ENCODE results near the gene HTATIP2. TPM values are rescaled to one million over a fixed set of nuclear protein-coding genes. Genes with fewer than 3 reads are reported as not detected.

The HTATIP2 gene
- total RNA-seq, result 10 to 100 TPM; 44.3 to 45.7 TPM

DNA sequence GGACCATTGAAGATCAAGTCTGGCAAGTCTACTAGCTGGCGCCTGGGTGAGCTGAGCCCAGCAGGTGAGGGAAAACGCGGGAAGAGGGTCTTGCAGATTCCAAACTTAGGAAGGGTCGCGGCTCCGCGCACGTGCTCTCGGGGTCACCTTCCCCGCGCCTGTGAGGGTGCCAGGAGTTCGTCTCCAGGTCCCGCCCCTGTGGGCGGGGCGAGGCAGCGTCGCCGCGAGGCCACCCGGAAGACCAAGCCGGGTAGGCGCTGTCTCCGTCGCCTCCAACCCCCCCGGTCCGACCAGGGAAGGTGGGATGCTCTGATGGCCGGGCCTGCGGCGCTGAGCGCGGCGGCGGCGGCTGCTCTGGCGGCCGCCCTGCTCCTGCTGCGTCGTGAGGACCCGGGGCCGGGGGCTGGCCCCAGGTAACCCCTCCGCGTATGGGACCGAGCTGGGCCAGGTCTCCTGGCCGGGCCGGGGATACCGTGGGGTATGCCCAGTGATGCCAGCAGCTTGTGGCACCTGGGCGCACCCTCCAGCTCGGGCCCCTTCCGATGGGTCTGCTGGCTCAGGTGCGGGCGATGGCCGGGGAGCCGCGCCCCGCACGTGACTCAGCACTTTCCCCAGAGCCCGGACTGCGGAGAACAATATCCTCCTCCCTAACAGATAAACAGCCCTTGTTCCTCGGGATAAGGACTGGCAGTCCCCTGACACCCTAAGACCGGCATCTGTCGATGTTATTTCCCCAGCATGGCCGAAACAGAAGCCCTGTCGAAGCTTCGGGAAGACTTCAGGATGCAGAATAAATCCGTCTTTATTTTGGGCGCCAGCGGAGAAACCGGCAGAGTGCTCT is at the start of gene HTATIP2:
Gene HTATIP2, plus strand, starts transcription at position 215 of the 841 bp plus-strand sequence. Its CDS starts 524 bp downstream, at position 739.
- peaks cover 49% of the 10 kb centered on the region for H3K36me3 Mint-ChIP-seq
- H3K9me3 Mint-ChIP-seq, result peaks cover 4% of the 10 kb centered on the region

DNA sequence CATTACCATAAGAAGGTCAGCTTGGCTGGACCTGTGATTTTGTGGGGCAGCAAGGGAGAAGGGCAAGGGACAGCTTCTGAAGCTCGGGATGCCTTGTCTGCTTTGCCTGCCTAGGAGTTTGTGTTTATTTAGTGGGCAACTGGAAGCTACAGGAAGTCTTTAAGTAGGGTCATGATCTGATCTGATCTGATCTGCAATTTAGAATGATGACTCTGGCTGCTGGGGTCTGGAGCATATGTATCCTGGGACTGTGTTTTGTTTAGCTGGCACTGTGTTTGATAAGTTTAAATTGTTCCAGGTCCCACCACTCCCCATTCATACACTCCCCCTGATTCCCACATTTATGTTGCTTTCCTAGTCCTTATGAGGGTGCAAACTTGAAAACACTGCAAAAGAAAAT is 47.7 kb upstream of the HTATIP2 start:
- H3K36me3 Mint-ChIP-seq, result no peaks in the 10 kb centered on the region
- H3K27me3 Mint-ChIP-seq, result peaks cover 4% of the 10 kb centered on the region
- no peak for DNase-seq
- no peak overlapping the region for H3K4me3 Mint-ChIP-seq
- no peaks in the 10 kb centered on the region for H3K4me1 Mint-ChIP-seq
- no peaks in the 10 kb centered on the region for H3K9me3 Mint-ChIP-seq
- H3K27ac Mint-ChIP-seq, result no peak overlapping the region

More for the DNA sequence above, at the start of gene HTATIP2:
- Mint-ChIP-seq H3K4me1 (peaks cover 60% of the 10 kb centered on the region), H3K27me3 (no peaks in the 10 kb centered on the region), H3K4me3 (peak within 1 kb of the TSS; percentile 83), H3K27ac (peak within 1 kb of the TSS; percentile 82)
- peak; percentile 79 for DNase-seq

DNA sequence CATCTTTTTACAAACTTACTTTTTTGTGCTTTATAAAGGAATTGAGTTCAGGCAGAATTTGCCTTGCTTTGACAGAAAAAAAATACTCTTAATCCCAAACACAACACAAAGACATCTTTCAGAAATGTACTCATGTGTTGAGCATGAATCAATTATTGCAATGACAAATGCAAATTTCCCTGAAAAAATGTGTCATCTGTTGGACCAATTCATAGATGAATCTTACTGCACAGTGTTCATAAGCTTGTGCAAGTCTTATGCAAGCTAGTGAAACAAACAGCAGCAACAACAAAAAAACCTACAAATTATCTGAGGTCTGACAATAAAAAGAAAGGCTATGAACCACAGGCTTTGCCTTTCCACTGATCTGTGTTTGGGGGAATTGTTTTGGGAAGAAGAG is 42.3 kb upstream of the HTATIP2 start:
- H3K27me3 Mint-ChIP-seq, result no peaks in the 10 kb centered on the region
- no peaks in the 10 kb centered on the region for H3K4me1 Mint-ChIP-seq
- DNase-seq, result no peak

DNA sequence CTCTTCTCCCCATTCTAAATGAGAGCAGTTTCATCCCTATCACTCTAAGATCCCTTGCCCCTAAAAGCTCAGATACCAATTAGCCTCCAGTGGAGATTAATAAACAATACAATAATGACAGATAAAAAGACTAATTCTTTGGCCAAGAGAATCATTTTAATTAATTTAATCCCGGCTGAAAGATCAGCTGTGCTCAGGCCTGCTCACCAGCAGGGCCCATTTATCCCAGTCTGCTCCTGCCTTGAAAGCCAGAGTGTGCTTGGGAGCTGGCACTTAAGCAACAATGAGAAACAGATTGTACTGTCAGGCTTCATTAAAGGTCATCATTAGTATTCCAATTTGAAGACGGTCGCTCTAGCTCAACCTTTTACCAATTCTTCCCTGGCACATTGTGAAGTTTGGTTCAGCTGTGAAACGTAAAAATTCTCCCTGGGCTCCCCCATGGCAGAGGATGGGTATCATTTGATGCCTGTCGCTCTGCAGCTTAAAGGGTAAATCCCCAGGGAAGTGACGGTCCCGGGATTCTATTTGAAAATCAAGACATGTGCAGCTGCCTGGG is 36.1 kb upstream of the HTATIP2 start:
- H3K27ac Mint-ChIP-seq, result no peak overlapping the region
- no peaks in the 10 kb centered on the region for H3K36me3 Mint-ChIP-seq
- H3K4me1 Mint-ChIP-seq, result no peaks in the 10 kb centered on the region
- no peak overlapping the region for H3K4me3 Mint-ChIP-seq
- H3K27me3 Mint-ChIP-seq, result peaks cover 16% of the 10 kb centered on the region
- DNase-seq, result no peak
- H3K9me3 Mint-ChIP-seq, result no peaks in the 10 kb centered on the region

More for the DNA sequence above, 42.3 kb upstream of the HTATIP2 start:
- Mint-ChIP-seq H3K36me3 (no peaks in the 10 kb centered on the region), H3K9me3 (no peaks in the 10 kb centered on the region), H3K4me3 (no peak overlapping the region), H3K27ac (no peak overlapping the region)

DNA sequence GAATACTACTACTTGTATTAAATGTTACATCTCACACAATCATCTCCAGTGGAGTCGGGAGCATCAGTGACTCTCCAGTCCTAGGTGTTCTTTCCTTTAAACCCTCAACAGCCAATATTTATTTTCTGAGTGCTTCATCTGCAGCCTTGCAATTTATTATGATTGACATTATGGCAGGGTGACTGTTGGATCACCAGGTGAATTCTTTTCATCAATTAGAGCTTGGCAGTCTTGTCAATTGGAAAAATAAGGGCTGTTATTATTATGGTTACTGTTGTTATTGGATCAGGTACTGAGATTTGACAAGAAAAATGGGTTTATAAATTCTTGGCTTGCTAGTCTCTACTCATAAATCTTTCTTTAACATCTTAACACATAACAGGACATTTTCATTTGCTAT is 27.5 kb upstream of the HTATIP2 start:
- no peaks in the 10 kb centered on the region for H3K4me1 Mint-ChIP-seq
- H3K36me3 Mint-ChIP-seq, result no peaks in the 10 kb centered on the region
- H3K27me3 Mint-ChIP-seq, result peaks cover 44% of the 10 kb centered on the region
- H3K27ac Mint-ChIP-seq, result no peak overlapping the region
- H3K9me3 Mint-ChIP-seq, result no peaks in the 10 kb centered on the region
- no peak for DNase-seq
- no peak overlapping the region for H3K4me3 Mint-ChIP-seq

DNA sequence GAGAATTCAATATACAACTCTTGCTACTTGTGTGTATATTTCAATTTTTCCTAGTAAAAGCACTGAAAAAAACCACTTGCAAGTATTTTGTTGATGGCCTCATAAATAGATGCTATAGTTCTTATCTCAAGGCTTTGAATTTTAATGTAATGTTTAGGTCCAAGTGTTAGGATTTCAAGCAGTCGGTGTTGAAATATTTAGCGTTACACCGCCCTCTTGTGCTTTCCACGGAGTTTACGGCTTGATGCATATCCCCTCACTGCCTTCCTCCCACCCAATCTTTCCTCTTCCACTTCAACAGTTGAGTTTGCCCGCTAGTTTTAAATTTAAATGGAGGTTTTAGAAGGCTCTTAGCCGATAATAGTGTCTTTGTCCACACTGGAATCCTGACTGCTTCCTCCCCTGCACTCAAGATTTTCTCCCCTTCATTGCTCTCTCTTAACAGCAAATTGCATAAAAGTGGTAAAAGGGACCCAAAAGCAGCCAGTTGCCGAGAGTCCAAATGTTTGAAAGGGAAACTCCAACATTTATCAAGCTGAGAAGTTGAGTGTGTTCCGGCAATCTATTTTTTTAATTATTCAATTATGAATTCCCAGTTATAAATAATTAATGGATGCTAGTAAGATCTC is 25.9 kb upstream of the HTATIP2 start:
- peaks cover 50% of the 10 kb centered on the region for H3K27me3 Mint-ChIP-seq
- no peaks in the 10 kb centered on the region for H3K36me3 Mint-ChIP-seq

DNA sequence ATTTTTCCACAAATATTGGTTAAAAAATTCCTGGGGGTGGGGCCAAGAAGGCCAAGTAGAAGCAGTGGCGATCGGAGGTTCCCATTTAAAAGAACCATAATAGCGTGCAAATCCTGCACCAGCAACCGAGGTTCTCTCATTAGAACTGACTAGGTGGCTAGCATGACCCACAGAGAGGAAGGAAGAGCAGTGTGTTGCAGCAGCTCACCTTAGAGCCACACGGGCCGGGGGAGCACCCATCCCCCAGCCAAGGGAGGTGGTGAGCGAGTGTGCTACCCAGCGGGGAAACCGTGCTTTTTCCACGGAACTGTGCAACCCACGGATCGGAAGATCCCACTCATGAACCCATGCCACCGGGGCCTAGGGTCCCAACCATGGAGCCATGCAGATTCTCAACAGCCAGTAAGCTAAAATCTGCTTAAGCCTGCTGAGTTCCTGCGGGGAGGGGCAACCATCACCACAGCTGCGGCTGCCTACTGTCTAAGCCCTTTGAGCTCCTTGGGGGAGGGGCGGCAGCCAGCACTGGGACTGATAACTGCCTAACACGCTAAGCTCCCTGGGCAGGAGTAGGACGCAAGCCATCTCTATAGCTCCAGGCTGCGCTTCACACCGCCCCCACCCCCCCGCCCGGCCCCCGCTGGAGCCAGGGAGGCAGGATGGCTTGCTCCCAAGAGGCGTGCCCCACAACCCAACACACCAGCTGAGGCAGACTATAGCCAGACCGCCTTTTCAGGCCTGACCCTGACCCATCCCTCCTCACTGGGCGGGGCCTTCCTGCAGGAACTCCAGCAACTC is 21.0 kb upstream of the HTATIP2 start:
- Mint-ChIP-seq H3K4me3 (no peak overlapping the region), H3K27ac (no peak overlapping the region), H3K9me3 (no peaks in the 10 kb centered on the region), H3K27me3 (peaks cover 61% of the 10 kb centered on the region), H3K36me3 (no peaks in the 10 kb centered on the region), H3K4me1 (peaks cover 4% of the 10 kb centered on the region)
- DNase-seq, result no peak

More for the DNA sequence above, 25.9 kb upstream of the HTATIP2 start:
- Mint-ChIP-seq H3K4me1 (peaks cover 4% of the 10 kb centered on the region), H3K27ac (no peak overlapping the region), H3K9me3 (no peaks in the 10 kb centered on the region), H3K4me3 (no peak overlapping the region)
- peak; percentile 9 for DNase-seq

DNA sequence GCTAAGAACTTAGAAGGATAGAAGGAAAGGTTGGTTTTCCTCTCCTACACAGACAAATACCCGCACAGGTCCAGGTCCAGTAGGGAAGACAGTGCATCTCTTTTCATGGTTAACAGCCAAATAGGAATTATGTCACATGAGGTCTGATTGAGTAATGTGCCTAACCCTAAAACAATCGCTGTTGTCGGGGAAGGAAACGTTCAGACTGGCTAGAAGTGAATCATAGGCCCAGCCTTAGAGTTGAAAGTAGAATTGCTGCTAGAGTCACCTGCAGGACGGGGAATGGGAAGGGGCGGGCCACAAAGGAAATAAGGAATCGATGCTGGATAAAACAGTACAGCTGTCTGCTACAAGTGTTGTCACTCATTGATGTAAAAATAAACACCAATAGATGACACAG is 12.4 kb upstream of the HTATIP2 start:
- no peaks in the 10 kb centered on the region for H3K36me3 Mint-ChIP-seq
- DNase-seq, result no peak
- H3K4me3 Mint-ChIP-seq, result no peak overlapping the region
- H3K27ac Mint-ChIP-seq, result no peak overlapping the region
- H3K9me3 Mint-ChIP-seq, result no peaks in the 10 kb centered on the region
- peaks cover 3% of the 10 kb centered on the region for H3K4me1 Mint-ChIP-seq
- H3K27me3 Mint-ChIP-seq, result peaks cover 3% of the 10 kb centered on the region

DNA sequence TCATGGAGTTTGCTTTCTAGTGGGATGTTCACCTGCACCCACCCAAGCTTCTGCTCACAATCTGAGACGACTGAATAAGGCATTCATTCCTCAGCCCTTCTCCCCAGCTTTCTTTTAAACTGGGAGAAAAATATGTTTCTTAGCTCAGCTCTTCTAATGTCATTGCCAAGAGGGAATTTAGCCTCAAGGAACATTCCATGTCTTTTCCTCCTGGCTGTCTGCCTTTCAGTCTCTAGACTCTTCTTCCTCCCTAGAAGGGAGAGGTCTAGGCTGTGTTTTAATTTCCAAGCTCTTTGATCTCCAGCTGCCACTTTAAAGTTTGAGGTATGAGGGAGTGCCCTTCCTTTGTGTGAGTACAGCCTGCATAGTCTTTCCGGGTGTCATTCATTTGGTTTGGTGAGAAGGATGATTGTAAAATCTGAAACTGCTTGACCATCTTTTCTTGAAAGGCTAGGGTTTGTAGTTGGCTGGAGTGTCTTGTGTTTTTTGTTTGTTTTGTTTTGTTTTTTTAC is 11.7 kb upstream of the HTATIP2 start:
- H3K4me1 Mint-ChIP-seq, result peaks cover 3% of the 10 kb centered on the region
- H3K27ac Mint-ChIP-seq, result no peak overlapping the region
- no peak for DNase-seq
- H3K9me3 Mint-ChIP-seq, result no peaks in the 10 kb centered on the region
- H3K36me3 Mint-ChIP-seq, result no peaks in the 10 kb centered on the region
- no peak overlapping the region for H3K4me3 Mint-ChIP-seq
- peaks cover 3% of the 10 kb centered on the region for H3K27me3 Mint-ChIP-seq

DNA sequence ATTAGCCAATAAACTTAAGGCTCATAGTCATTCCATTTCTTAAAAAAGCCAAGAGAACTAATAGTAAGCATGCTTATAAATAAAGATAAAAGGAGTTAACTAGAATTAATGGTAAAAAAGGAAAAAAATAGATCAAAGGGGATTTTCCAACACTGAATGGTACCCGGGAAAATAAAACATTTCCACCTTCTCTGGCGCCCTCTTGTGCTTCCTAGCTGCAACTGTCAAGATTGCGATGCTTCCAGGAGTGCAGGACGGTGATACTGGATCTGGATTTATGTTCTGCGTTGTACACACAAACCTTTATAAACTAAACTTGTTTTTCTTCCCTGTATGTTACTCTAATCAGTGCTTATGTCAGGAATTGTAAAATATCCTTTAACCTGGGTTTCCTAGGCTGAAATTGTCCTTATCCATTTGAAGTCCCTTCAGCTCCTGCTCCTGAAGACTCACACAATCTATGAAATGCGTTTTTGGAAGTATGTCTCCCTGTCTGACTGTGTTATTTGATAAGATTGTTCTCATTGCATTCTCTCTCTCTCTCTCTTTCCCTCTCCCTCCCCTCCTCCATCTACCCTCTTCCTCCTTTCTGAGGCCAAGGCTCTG is 9.6 kb upstream of the HTATIP2 start:
- H3K9me3 Mint-ChIP-seq, result no peaks in the 10 kb centered on the region

DNA sequence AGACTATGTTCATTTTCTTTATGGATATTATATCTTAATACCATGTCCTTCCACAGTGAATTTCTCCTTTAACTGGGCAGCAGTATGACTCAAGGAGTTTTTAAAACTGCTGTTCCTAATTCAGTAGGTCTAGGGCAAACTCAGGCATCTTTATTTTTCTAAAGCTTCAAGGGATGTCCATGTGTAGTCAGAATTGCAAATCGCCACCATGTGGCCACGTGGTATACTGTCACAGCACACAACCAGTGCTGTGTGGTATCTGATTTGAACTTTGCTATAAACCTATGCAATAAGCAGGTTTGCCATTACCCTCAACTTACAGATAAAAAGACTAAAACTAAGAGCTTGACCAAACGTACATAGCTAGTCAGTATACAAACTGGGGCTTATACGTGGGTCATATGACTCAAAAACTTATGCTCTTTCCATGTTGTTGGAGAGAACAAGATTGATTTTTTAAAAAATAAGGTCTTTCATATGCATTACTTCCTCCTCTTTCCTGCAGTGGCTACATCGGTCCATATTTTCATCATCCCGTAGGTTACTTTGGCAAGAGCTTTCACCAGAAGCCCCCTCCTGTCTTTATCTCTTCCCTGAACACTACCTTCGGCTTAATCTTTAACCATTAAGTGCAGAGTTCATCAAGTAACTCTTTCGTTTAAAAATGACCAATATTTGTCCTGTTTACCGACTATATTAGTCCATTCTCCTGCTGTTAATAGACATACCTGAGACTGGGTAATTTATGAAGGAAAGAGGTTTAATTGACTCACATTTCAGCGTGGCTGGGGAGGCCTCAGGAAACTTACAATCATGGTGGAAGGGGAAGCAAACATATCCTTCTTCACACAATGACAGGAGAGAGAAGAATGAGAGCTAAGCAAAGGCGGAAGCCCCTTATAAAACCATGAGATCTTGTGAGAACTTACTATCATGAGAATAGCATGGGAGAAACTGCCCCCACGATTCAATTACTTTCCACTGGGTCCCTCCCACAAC is 8.0 kb upstream of the HTATIP2 start:
- Mint-ChIP-seq H3K9me3 (no peaks in the 10 kb centered on the region), H3K27ac (no peak overlapping the region), H3K27me3 (no peaks in the 10 kb centered on the region), H3K4me3 (no peak overlapping the region), H3K36me3 (peaks cover 7% of the 10 kb centered on the region), H3K4me1 (peaks cover 5% of the 10 kb centered on the region)
- peak; percentile 19 for DNase-seq

More for the DNA sequence above, 9.6 kb upstream of the HTATIP2 start:
- DNase-seq, result peak; percentile 19
- H3K4me3 Mint-ChIP-seq, result no peak overlapping the region
- no peaks in the 10 kb centered on the region for H3K27me3 Mint-ChIP-seq
- H3K27ac Mint-ChIP-seq, result no peak overlapping the region
- no peaks in the 10 kb centered on the region for H3K36me3 Mint-ChIP-seq
- peaks cover 3% of the 10 kb centered on the region for H3K4me1 Mint-ChIP-seq

DNA sequence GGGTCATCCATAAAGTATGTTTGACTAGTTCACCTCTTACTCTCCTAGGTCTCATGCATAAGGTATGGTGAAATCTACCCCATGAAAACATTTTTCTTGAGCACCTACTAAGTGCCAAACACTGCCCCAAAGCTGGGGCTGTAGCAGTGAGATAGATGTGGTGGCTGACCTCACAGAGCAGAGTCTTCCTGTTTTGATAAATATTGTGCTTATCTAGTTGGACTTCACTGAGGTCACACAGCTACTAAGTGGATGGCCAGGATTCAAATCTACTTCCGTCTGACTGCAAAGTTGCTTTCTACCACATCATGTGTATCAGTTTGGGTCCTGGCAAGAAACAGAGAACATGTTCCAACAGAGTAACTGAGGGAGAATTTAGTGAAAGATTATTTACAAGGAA is 6.4 kb upstream of the HTATIP2 start:
- DNase-seq, result no peak
- H3K36me3 Mint-ChIP-seq, result peaks cover 12% of the 10 kb centered on the region
- no peak overlapping the region for H3K27ac Mint-ChIP-seq
- peaks cover 3% of the 10 kb centered on the region for H3K9me3 Mint-ChIP-seq
- H3K27me3 Mint-ChIP-seq, result no peaks in the 10 kb centered on the region
- H3K4me3 Mint-ChIP-seq, result no peak overlapping the region
- peaks cover 13% of the 10 kb centered on the region for H3K4me1 Mint-ChIP-seq

DNA sequence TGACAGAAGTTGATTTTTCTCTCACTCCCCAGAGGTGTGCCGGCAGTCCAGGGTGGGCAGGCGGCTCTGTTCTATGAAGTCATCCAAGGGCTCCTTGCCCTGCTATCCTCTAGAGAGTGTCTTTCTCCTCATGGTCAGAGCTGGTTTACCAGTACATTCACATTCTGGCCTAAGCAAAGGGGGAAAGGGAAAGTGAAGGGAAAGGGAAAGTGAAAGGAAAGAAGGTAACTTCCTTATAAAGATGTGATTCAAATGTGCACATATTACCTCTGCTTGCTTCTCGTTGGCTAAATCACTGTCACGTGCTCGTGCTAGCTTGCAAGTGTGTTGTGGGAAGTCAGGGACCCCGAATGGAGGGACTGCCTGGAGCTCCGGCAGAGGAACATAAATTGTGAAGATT is 2.9 kb upstream of the HTATIP2 start:
- peak overlapping the region; percentile 79 for H3K27ac Mint-ChIP-seq
- H3K4me3 Mint-ChIP-seq, result peak overlapping the region; percentile 70
- peaks cover 27% of the 10 kb centered on the region for H3K36me3 Mint-ChIP-seq
- no peaks in the 10 kb centered on the region for H3K27me3 Mint-ChIP-seq
- peaks cover 38% of the 10 kb centered on the region for H3K4me1 Mint-ChIP-seq
- H3K9me3 Mint-ChIP-seq, result peaks cover 4% of the 10 kb centered on the region
- peak; percentile 21 for DNase-seq

Data from activated naive CD8-positive, alpha-beta T cell treated with anti-CD3 and anti-CD28 coated beads for 36 hours (primary cell).